NT2/D1 (cell line): Measurements from ENCODE around the gene EML6.

Source experiments
- DNase-seq: peaks from one replicate; pipeline ENCODE4 v3.0.0-alpha.2; 2011; ENCODE audit warnings: low read depth, low spot score
- H3K27me3 ChIP-seq: 2 replicates; pipeline ENCODE4 v1.6.0; 2011; ENCODE audit warnings: mild to moderate bottlenecking; ENCODE audit not compliant: insufficient read length, insufficient read depth
- H3K36me3 ChIP-seq: 2 replicates; pipeline ENCODE4 v1.6.1; 2011; ENCODE audit warnings: mild to moderate bottlenecking, low read length, mixed read lengths; ENCODE audit not compliant: insufficient read depth, insufficient read length
- H3K4me1 ChIP-seq: 2 replicates; pipeline ENCODE4 v1.5.1; 2011; ENCODE audit not compliant: insufficient read depth, insufficient read length
- H3K4me3 ChIP-seq: 2 replicates; pipeline ENCODE4 v1.5.1; 2011; ENCODE audit warnings: low read depth; ENCODE audit not compliant: insufficient read length
- H3K9ac ChIP-seq: 2 replicates; pipeline ENCODE4 v1.6.0; 2011; ENCODE audit warnings: low read depth; ENCODE audit not compliant: insufficient read length
- H3K9me3 ChIP-seq: 2 replicates; pipeline ENCODE4 v1.5.1; 2011; ENCODE audit warnings: mild to moderate bottlenecking, low read length; ENCODE audit not compliant: insufficient read depth
- SUZ12 ChIP-seq: IDR thresholded peaks from 2 replicates; pipeline ENCODE4 v1.6.1; 2011; ENCODE audit not compliant: insufficient read length, insufficient read depth; ENCODE audit errors: extremely low read depth
- YY1 ChIP-seq: IDR thresholded peaks from 2 replicates; pipeline ENCODE4 v1.6.1; 2011; ENCODE audit not compliant: insufficient read length, insufficient read depth
- ZNF274 ChIP-seq: IDR thresholded peaks from 2 replicates; pipeline ENCODE4 v1.6.1; 2011; ENCODE audit warnings: mild to moderate bottlenecking, low read depth, low read length

The EML6 gene

GRCh38 chr2:54947646-54948045 lies 224.2 kb downstream of the EML6 start:
- TF ChIP-seq YY1, result no peak
- no peak for TF ChIP-seq SUZ12
- TF ChIP-seq ZNF274, result no peak
- Histone ChIP-seq H3K4me3 (no peak overlapping the region), H3K9ac (no peak overlapping the region), H3K4me1 (peaks cover 2% of the 10 kb centered on the region), H3K36me3 (no peaks in the 10 kb centered on the region), H3K27me3 (no peaks in the 10 kb centered on the region), H3K9me3 (no peaks in the 10 kb centered on the region)
- DNase-seq, result no peak

- Histone ChIP-seq H3K4me1 (peaks cover 2% of the 10 kb centered on the region), H3K9me3 (no peaks in the 10 kb centered on the region), H3K27me3 (no peaks in the 10 kb centered on the region), H3K4me3 (no peak overlapping the region), H3K9ac (no peak overlapping the region), H3K36me3 (no peaks in the 10 kb centered on the region)
- no peak for DNase-seq
- TF ChIP-seq YY1 (no peak), ZNF274 (no peak), SUZ12 (no peak)
Observed at GRCh38 chr2:54948120-54948519, 224.7 kb downstream of the EML6 start.

- H3K9me3 ChIP-seq, result no peaks in the 10 kb centered on the region
- no peak for DNase-seq
- H3K4me1 ChIP-seq, result peaks cover 2% of the 10 kb centered on the region
- H3K4me3 ChIP-seq, result no peak overlapping the region
- no peaks in the 10 kb centered on the region for H3K27me3 ChIP-seq
- H3K36me3 ChIP-seq, result no peaks in the 10 kb centered on the region
- H3K9ac ChIP-seq, result no peak overlapping the region
- TF ChIP-seq ZNF274 (no peak), SUZ12 (no peak), YY1 (no peak)
Observed at GRCh38 chr2:54949431-54949830, 226.0 kb downstream of the EML6 start.

- H3K4me3 ChIP-seq, result no peak overlapping the region
- H3K4me1 ChIP-seq, result no peaks in the 10 kb centered on the region
- no peak for DNase-seq
- H3K27me3 ChIP-seq, result no peaks in the 10 kb centered on the region
- no peaks in the 10 kb centered on the region for H3K9me3 ChIP-seq
- TF ChIP-seq ZNF274, result no peak
- no peak for TF ChIP-seq SUZ12
- TF ChIP-seq YY1, result no peak
- H3K36me3 ChIP-seq, result no peaks in the 10 kb centered on the region
- no peak overlapping the region for H3K9ac ChIP-seq
Observed at GRCh38 chr2:54950811-54951210, 227.3 kb downstream of the EML6 start.

- no peak overlapping the region for H3K9ac ChIP-seq
- H3K4me1 ChIP-seq, result no peaks in the 10 kb centered on the region
- no peaks in the 10 kb centered on the region for H3K36me3 ChIP-seq
- no peaks in the 10 kb centered on the region for H3K9me3 ChIP-seq
- H3K27me3 ChIP-seq, result no peaks in the 10 kb centered on the region
- no peak for DNase-seq
- no peak overlapping the region for H3K4me3 ChIP-seq
- no peak for TF ChIP-seq SUZ12
- no peak for TF ChIP-seq YY1
- TF ChIP-seq ZNF274, result no peak
Observed at GRCh38 chr2:54952425-54952824, 229.0 kb downstream of the EML6 start.

- Histone ChIP-seq H3K9me3 (no peaks in the 10 kb centered on the region), H3K4me3 (no peak overlapping the region), H3K27me3 (no peaks in the 10 kb centered on the region), H3K9ac (no peak overlapping the region), H3K4me1 (no peaks in the 10 kb centered on the region), H3K36me3 (no peaks in the 10 kb centered on the region)
- TF ChIP-seq SUZ12 (no peak), ZNF274 (no peak), YY1 (no peak)
- DNase-seq, result no peak
Observed at GRCh38 chr2:54952978-54953456, 229.6 kb downstream of the EML6 start.

- DNase-seq, result no peak
Observed at GRCh38 chr2:54954158-54954557, 230.7 kb downstream of the EML6 start.

More at GRCh38 chr2:54954158-54954557, 230.7 kb downstream of the EML6 start:
- H3K4me1 ChIP-seq, result no peaks in the 10 kb centered on the region
- H3K36me3 ChIP-seq, result no peaks in the 10 kb centered on the region
- no peaks in the 10 kb centered on the region for H3K27me3 ChIP-seq
- H3K9me3 ChIP-seq, result no peaks in the 10 kb centered on the region
- H3K4me3 ChIP-seq, result no peak overlapping the region
- no peak for TF ChIP-seq SUZ12
- no peak for TF ChIP-seq ZNF274
- TF ChIP-seq YY1, result no peak
- H3K9ac ChIP-seq, result no peak overlapping the region
